Hepatocyte (in vitro differentiated cells): Measurements from ENCODE around the gene WASHC2C.
"Not testable (repeated sequence)": the region's sequence is repeated elsewhere in the genome, so short reads cannot be mapped to it uniquely, and the experiment has no call there.

Experiments used
- CTCF ChIP-seq: fragments of 200-600 bp; sonication (generic); IDR thresholded peaks from 2 replicates; pipeline ENCODE4 v1.5.1; 2016; ENCODE audit warnings: antibody characterized with exemption, mild to moderate bottlenecking; ENCODE audit not compliant: poor library complexity
- EZH2phosphoT487 ChIP-seq: fragments of 200-600 bp; sonication (generic); IDR thresholded peaks from one replicate; pipeline ENCODE4 v1.6.1; 2018; ENCODE audit warnings: antibody characterized with exemption, mild to moderate bottlenecking, low read depth, moderate library complexity; ENCODE audit not compliant: unreplicated experiment, severe bottlenecking

GRCh38 chr10:45717642-45718041, 9.4 kb upstream of the WASHC2C start:
- TF ChIP-seq CTCF, EZH2phosphoT487: not testable (repeated sequence)
